OCI-LY3 (cell line): ENCODE results near the gene CPHXL.

Source experiments
- H2AFZ ChIP-seq: fragments of 200-600, 300-600 bp; shearing (Covaris generic); 2 replicates; pipeline ENCODE4 v1.6.0; 2014; ENCODE audit warnings: antibody characterized with exemption, low read depth, low read length
- H3K27ac ChIP-seq: fragments of 200-600, 300-600 bp; sonication (generic); 2 replicates; pipeline ENCODE4 v1.5.1; 2014; ENCODE audit warnings: mild to moderate bottlenecking, low read length, moderate library complexity, mixed read lengths
- H3K27me3 ChIP-seq: fragments of 200-600, 300-600 bp; sonication (generic); 2 replicates; pipeline ENCODE4 v1.6.1; 2014; ENCODE audit warnings: low read depth, low read length, mixed read lengths
- H3K36me3 ChIP-seq: fragments of 200-600, 300-600 bp; sonication (generic); replicated peaks from 2 replicates; pipeline ENCODE3; 2014; ENCODE audit warnings: low read depth, low read length, mixed read lengths
- H3K4me1 ChIP-seq: fragments of 300-600, 200-600 bp; sonication (generic); 2 replicates; pipeline ENCODE4 v1.6.1; 2014; ENCODE audit warnings: low read length, mixed read lengths
- H3K4me2 ChIP-seq: fragments of 200-600, 300-600 bp; sonication (generic); 2 replicates; pipeline ENCODE4 v1.6.1; 2014; ENCODE audit warnings: low read length, mixed read lengths
- H3K4me3 ChIP-seq: fragments of 300-600, 200-600 bp; sonication (generic); 2 replicates; pipeline ENCODE4 v1.5.1; 2014; ENCODE audit warnings: antibody characterized with exemption, mild to moderate bottlenecking, low read length, moderate library complexity
- H3K79me2 ChIP-seq: fragments of 300-600, 200-600 bp; shearing (Covaris generic); 2 replicates; pipeline ENCODE4 v1.6.1; 2014; ENCODE audit warnings: mild to moderate bottlenecking, low read length, mixed read lengths
- H3K9ac ChIP-seq: fragments of 300-600, 200-600 bp; shearing (Covaris generic); 2 replicates; pipeline ENCODE4 v1.6.0; 2014; ENCODE audit warnings: mild to moderate bottlenecking, low read length, moderate library complexity
- H3K9me3 ChIP-seq: fragments of 200-600, 300-600 bp; shearing (Covaris generic); 2 replicates; pipeline ENCODE4 v1.6.1; 2014; ENCODE audit warnings: low read length, mixed read lengths; ENCODE audit not compliant: insufficient read depth
- H4K20me1 ChIP-seq: fragments of 200-600, 300-600 bp; sonication (generic); 2 replicates; pipeline ENCODE4 v1.6.1; 2016; ENCODE audit warnings: low read length, mixed read lengths; ENCODE audit not compliant: insufficient read depth
- EZH2phosphoT487 ChIP-seq: fragments of 200-600 bp; shearing (Covaris generic); IDR thresholded peaks from 2 replicates; pipeline ENCODE4 v1.6.1; 2018; ENCODE audit warnings: antibody characterized with exemption, mixed run types, low read depth
- TF ChIP-seq, protein P1 (sequence below): fragments of 200-600, 300-600 bp; sonication (generic); IDR thresholded peaks from 2 replicates; pipeline ENCODE4 v1.5.1; 2014; ENCODE audit warnings: antibody characterized with exemption, low read length, low read depth

Gene CPHXL

DNA sequence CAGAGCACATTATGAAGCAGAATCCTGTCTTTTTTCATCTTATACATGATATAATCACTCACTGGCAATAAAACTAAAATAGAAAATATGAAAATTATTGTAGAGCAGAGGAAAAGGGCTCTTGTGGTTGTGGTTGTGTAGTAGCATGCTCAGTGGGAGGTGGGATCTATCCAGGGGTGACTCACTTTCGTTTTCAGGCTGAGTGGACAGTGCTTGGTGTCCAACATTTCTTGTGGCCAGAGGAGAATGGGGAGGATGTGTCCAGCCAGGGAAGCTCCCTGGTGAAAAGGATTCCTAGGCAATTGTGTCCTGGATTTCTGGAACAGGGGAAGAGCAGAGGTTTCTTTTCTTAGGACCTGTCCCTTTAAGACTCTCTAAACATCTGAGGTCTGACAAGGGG lies 31.9 kb upstream of the CPHXL start:
- no peaks in the 10 kb centered on the region for H3K9me3 ChIP-seq
- H3K4me1 ChIP-seq, result peaks cover 15% of the 10 kb centered on the region
- no peak overlapping the region for H3K9ac ChIP-seq
- no peak overlapping the region for H3K4me2 ChIP-seq
- no peak overlapping the region for H2AFZ ChIP-seq
- TF ChIP-seq, protein P1, sequence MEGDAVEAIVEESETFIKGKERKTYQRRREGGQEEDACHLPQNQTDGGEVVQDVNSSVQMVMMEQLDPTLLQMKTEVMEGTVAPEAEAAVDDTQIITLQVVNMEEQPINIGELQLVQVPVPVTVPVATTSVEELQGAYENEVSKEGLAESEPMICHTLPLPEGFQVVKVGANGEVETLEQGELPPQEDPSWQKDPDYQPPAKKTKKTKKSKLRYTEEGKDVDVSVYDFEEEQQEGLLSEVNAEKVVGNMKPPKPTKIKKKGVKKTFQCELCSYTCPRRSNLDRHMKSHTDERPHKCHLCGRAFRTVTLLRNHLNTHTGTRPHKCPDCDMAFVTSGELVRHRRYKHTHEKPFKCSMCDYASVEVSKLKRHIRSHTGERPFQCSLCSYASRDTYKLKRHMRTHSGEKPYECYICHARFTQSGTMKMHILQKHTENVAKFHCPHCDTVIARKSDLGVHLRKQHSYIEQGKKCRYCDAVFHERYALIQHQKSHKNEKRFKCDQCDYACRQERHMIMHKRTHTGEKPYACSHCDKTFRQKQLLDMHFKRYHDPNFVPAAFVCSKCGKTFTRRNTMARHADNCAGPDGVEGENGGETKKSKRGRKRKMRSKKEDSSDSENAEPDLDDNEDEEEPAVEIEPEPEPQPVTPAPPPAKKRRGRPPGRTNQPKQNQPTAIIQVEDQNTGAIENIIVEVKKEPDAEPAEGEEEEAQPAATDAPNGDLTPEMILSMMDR, result no peak
- no peak for TF ChIP-seq EZH2phosphoT487
- H3K4me3 ChIP-seq, result no peak overlapping the region
- no peaks in the 10 kb centered on the region for H3K27me3 ChIP-seq
- no peaks in the 10 kb centered on the region for H3K36me3 ChIP-seq
- no peaks in the 10 kb centered on the region for H3K79me2 ChIP-seq
- no peaks in the 10 kb centered on the region for H4K20me1 ChIP-seq
- H3K27ac ChIP-seq, result no peak overlapping the region

DNA sequence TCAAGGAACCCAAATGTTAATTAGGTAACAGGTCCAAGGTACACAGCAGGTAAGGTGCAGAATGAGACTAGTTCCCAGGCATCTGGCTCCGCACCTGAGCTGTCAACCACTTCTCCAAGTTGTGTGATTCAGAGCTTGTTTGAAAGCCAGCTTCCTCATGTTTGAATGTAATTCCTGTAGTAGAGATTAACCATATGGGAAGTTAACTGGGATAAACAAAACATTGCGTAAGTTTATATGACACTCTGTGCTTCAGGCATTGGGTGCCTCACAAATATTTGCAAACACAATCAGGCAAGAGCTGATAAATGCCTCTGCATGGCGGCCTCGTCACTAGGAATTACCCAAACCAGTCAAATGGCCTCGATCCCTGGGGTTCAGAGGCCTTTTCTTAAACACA lies 27.9 kb upstream of the CPHXL start:
- TF ChIP-seq, protein P1, result no peak
- TF ChIP-seq EZH2phosphoT487, result no peak
- Histone ChIP-seq H3K27me3 (no peaks in the 10 kb centered on the region), H4K20me1 (no peaks in the 10 kb centered on the region), H3K79me2 (no peaks in the 10 kb centered on the region), H3K36me3 (no peaks in the 10 kb centered on the region), H3K27ac (no peak overlapping the region), H3K9me3 (no peaks in the 10 kb centered on the region), H3K4me2 (no peak overlapping the region), H3K4me3 (no peak overlapping the region), H3K9ac (no peak overlapping the region), H2AFZ (no peak overlapping the region), H3K4me1 (no peaks in the 10 kb centered on the region)

DNA sequence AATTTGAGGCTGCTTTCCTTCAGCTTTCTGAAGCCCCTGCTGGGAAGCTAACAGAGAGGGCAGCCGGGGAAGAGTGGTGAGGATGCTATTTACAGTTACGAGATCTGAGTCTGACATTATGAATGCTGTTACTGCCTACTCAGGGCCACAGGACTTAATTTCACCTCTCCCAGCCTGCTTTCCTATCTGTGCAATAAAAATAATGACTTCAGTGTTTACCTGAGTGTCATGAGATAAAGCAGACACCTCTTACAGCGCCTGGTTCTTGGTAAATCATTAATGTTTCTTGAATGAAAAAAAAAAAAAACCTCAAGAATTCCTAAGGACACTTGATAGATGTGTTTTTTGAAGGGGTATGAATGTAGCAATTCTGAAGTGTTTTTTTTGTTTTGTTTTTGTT lies 24.2 kb upstream of the CPHXL start:
- no peaks in the 10 kb centered on the region for H3K36me3 ChIP-seq
- H3K27me3 ChIP-seq, result no peaks in the 10 kb centered on the region
- H2AFZ ChIP-seq, result no peak overlapping the region
- no peak overlapping the region for H3K9ac ChIP-seq
- H4K20me1 ChIP-seq, result no peaks in the 10 kb centered on the region
- no peaks in the 10 kb centered on the region for H3K79me2 ChIP-seq
- no peak overlapping the region for H3K4me2 ChIP-seq
- TF ChIP-seq, protein P1, result no peak
- no peak for TF ChIP-seq EZH2phosphoT487
- no peak overlapping the region for H3K27ac ChIP-seq
- H3K4me3 ChIP-seq, result no peak overlapping the region
- peaks cover 6% of the 10 kb centered on the region for H3K4me1 ChIP-seq
- peaks cover 4% of the 10 kb centered on the region; the same call in 1 of the 2 replicates for H3K9me3 ChIP-seq

DNA sequence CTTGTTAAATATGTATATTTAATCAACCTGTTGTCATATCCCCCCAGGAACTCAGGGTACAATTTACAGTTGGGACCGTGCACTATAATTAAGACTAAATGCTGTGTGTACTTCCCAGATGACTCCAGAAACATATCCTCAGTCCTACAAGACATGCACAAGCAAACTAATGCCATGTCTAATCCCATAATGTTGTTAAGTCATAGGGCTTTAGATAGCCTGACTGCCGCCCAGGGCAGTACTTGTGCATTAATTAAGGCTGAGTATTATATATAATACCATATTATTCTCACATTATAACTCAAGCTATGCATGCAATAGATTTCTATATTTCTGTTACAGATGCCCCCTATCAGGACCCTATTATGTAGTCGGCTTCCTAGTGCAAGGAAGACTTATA lies 20.1 kb upstream of the CPHXL start:
- H3K9me3 ChIP-seq, result peaks cover 34% of the 10 kb centered on the region
- H3K36me3 ChIP-seq, result no peaks in the 10 kb centered on the region
- no peak overlapping the region for H3K4me2 ChIP-seq
- H3K4me3 ChIP-seq, result no peak overlapping the region
- TF ChIP-seq, protein P1, result no peak
- no peak for TF ChIP-seq EZH2phosphoT487
- H2AFZ ChIP-seq, result no peak overlapping the region
- no peak overlapping the region for H3K9ac ChIP-seq
- no peaks in the 10 kb centered on the region for H3K79me2 ChIP-seq
- H3K27me3 ChIP-seq, result no peaks in the 10 kb centered on the region
- H4K20me1 ChIP-seq, result no peaks in the 10 kb centered on the region
- peaks cover 13% of the 10 kb centered on the region for H3K4me1 ChIP-seq
- no peak overlapping the region for H3K27ac ChIP-seq
